ENCODE measurements around the gene B3GNT2.

The B3GNT2 gene

DNA sequence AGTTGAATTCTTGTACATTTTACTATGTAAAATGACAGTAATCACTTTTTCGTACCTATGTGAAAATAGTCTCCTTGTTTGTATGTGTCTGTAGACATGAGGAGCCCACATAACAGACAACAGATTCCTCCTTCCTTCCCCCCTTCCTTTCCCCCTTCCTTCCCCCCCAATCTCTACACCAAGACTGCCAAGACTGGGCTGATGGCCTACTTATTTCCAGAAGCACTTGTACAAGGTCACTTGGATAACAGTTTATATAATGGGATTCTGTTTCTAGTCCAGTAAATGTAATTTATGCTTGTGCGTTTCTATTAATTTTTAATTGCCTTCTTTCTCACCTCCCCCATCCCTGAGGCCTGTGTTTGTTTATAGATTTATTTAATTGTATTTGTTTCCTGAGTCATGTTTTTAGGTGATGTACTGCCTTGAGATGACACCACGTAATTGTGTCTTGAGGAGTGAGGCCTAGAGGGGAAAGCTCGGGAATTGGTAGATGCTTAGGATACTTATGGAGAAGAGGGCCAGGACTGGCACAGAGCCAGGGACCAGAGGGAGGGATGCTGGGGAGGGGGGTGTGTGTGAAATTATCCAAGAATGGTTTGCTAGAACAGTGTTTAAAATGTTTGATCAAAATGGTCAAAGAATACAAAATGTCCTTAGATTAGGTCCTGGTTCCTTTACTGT, 12.3 kb downstream of the B3GNT2 start:
- no peaks in the 10 kb centered on the region for H3K4me1 ChIP-seq (ENCODE audit: insufficient read depth, low read length)
- no peak for DNase-seq

DNA sequence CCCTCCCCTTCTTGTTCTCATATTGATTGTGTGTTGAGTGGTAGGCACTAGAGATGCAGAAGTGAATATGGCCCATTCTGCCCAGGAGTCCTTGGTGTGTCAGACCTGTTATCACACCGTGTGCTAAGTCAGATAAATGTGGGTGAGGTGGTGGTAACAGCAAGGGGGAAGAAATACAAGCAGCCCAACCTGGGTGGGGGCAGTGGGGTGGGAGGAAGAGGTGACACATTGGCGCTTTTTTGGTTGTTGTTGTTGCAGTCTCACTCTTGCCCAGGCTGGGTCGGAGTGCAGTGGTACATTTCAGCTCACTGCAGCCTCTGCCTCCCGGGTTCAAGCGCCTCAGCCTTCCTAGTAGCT, 12.8 kb downstream of the B3GNT2 start:
- TF ChIP-seq EZH2 (IDR thresholded peaks at IDR 0.05; ENCODE audit: borderline replicate concordance, low read depth, low read length, severe bottlenecking): no peak
- TF ChIP-seq CTCF (IDR thresholded peaks at IDR 0.05; ENCODE audit: borderline replicate concordance, extremely low read depth, low read length, poor library complexity, severe bottlenecking): no peak
- no peaks in the 10 kb centered on the region for H3K27me3 ChIP-seq (ENCODE audit: insufficient read depth, low read length, poor library complexity)
- 0 out of 2 replicates have a peak, but pooled peaks cover 10% of the 10 kb centered on the region for H3K36me3 ChIP-seq (ENCODE audit: insufficient read depth, low read length)
- peaks cover 97% of the 10 kb centered on the region for H3K79me2 ChIP-seq (ENCODE audit: insufficient read depth, low read length)
- ATAC-seq (ENCODE audit: insufficient read depth, low read depth): no peak
- no peak overlapping the region for H3K4me2 ChIP-seq (ENCODE audit: insufficient read depth, low read length)
- H3K9ac ChIP-seq (ENCODE audit: low read depth, low read length): no peak overlapping the region
- H3K9me3 ChIP-seq (ENCODE audit: insufficient read depth, low read length, severe bottlenecking): peaks cover 3% of the 10 kb centered on the region
- H3K4me3 ChIP-seq (ENCODE audit: low read depth in 1 of 2, low read length in 2 of 2): no peak overlapping the region
- H4K20me1 ChIP-seq (ENCODE audit: insufficient read depth, low read length): peaks cover 48% of the 10 kb centered on the region
- no peak for DNase-seq
- H2AFZ ChIP-seq (ENCODE audit: low read depth, low read length): no peak overlapping the region
- no peaks in the 10 kb centered on the region for H3K4me1 ChIP-seq (ENCODE audit: insufficient read depth, low read length)
- H3K27ac ChIP-seq (ENCODE audit: low read length): no peak overlapping the region

More for the DNA sequence above, 12.3 kb downstream of the B3GNT2 start:
- TF ChIP-seq EZH2 (IDR thresholded peaks at IDR 0.05; ENCODE audit: borderline replicate concordance, low read depth, low read length, severe bottlenecking) (no peak), CTCF (IDR thresholded peaks at IDR 0.05; ENCODE audit: borderline replicate concordance, extremely low read depth, low read length, poor library complexity, severe bottlenecking) (no peak)
- peaks cover 3% of the 10 kb centered on the region for H3K9me3 ChIP-seq (ENCODE audit: insufficient read depth, low read length, severe bottlenecking)
- H2AFZ ChIP-seq (ENCODE audit: low read depth, low read length): no peak overlapping the region
- H3K27me3 ChIP-seq (ENCODE audit: insufficient read depth, low read length, poor library complexity): no peaks in the 10 kb centered on the region
- no peak overlapping the region for H3K4me3 ChIP-seq (ENCODE audit: low read depth in 1 of 2, low read length in 2 of 2)
- no peak overlapping the region for H3K4me2 ChIP-seq (ENCODE audit: insufficient read depth, low read length)
- H3K79me2 ChIP-seq (ENCODE audit: insufficient read depth, low read length): peaks cover 97% of the 10 kb centered on the region
- no peak overlapping the region for H3K9ac ChIP-seq (ENCODE audit: low read depth, low read length)
- no peak for ATAC-seq (ENCODE audit: insufficient read depth, low read depth)
- H3K27ac ChIP-seq (ENCODE audit: low read length): no peak overlapping the region
- 0 out of 2 replicates have a peak, but pooled peaks cover 10% of the 10 kb centered on the region for H3K36me3 ChIP-seq (ENCODE audit: insufficient read depth, low read length)
- peaks cover 50% of the 10 kb centered on the region for H4K20me1 ChIP-seq (ENCODE audit: insufficient read depth, low read length)

DNA sequence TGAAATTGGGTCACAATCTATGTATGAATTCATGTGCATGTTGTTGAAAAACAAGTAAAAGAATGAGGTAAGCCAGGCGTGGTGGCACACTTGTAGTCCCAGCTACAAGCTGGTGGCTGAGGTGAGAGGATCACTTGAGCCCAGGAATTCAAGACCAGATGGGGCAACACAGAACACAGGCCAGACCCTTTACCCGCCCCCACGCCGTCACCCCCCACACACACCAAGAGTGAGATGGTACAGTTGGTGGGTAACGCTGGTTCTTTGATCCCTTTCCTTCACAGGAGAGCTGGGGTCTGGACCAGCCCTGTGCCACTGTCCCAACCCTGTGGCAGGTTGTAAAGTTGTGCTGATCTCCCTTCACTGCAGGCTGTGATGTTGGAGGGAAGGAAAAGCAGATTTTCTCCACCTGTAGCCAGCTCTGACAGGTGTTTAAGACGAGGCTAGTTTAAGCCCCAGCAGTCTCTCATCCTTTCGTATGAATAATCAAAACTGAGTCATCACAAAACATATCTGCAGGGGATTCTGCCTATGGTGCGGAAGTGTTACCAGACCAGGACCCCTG, 13.6 kb downstream of the B3GNT2 start:
- ATAC-seq (ENCODE audit: insufficient read depth, low read depth) (no peak), DNase-seq (no peak)
- peaks cover 53% of the 10 kb centered on the region for H4K20me1 ChIP-seq (ENCODE audit: insufficient read depth, low read length)
- H3K27me3 ChIP-seq (ENCODE audit: insufficient read depth, low read length, poor library complexity): no peaks in the 10 kb centered on the region
- H2AFZ ChIP-seq (ENCODE audit: low read depth, low read length): no peak overlapping the region
- H3K4me2 ChIP-seq (ENCODE audit: insufficient read depth, low read length): no peak overlapping the region
- H3K36me3 ChIP-seq (ENCODE audit: insufficient read depth, low read length): 0 out of 2 replicates have a peak, but pooled peaks cover 10% of the 10 kb centered on the region
- no peak overlapping the region for H3K9ac ChIP-seq (ENCODE audit: low read depth, low read length)
- no peaks in the 10 kb centered on the region for H3K4me1 ChIP-seq (ENCODE audit: insufficient read depth, low read length)
- H3K4me3 ChIP-seq (ENCODE audit: low read depth in 1 of 2, low read length in 2 of 2): no peak overlapping the region
- peaks cover 99% of the 10 kb centered on the region for H3K79me2 ChIP-seq (ENCODE audit: insufficient read depth, low read length)
- no peak overlapping the region for H3K27ac ChIP-seq (ENCODE audit: low read length)
- peaks cover 3% of the 10 kb centered on the region for H3K9me3 ChIP-seq (ENCODE audit: insufficient read depth, low read length, severe bottlenecking)
- TF ChIP-seq EZH2 (IDR thresholded peaks at IDR 0.05; ENCODE audit: borderline replicate concordance, low read depth, low read length, severe bottlenecking): no peak
- no peak for TF ChIP-seq CTCF (IDR thresholded peaks at IDR 0.05; ENCODE audit: borderline replicate concordance, extremely low read depth, low read length, poor library complexity, severe bottlenecking)

Measured in DND-41 (cell line).